SK-N-SH treated with all-trans-retinoic acid at 6 μM for 48 hours (cell line): ENCODE data around the gene SEMA6D.

ENCODE experiments used
- OSR1 ChIP-seq: fragments of 250-450 bp; sonication (Bioruptor Pico); IDR thresholded peaks from 2 replicates; pipeline ENCODE4 v1.8.0; 2022; ENCODE audit warnings: moderate library complexity, mild to moderate bottlenecking, inconsistent platforms
- PPARA ChIP-seq: fragments of 250-450 bp; sonication (Bioruptor Pico); IDR thresholded peaks from 2 replicates; pipeline ENCODE4 v1.5.0; 2020; ENCODE audit warnings: mild to moderate bottlenecking, borderline replicate concordance
- TCF4 ChIP-seq: fragments of 250-450 bp; sonication (Bioruptor Pico); IDR thresholded peaks from 2 replicates; pipeline ENCODE4 v1.8.0; 2021; ENCODE audit warnings: mild to moderate bottlenecking, moderate library complexity, borderline replicate concordance
- ZFP3 ChIP-seq: fragments of 250-450 bp; sonication (Bioruptor Pico); IDR thresholded peaks from 2 replicates; pipeline ENCODE4 v1.5.0; 2020; ENCODE audit warnings: mild to moderate bottlenecking, moderate library complexity
- ZFP30 ChIP-seq: fragments of 450-650 bp; formaldehyde crosslinking; IDR thresholded peaks from 2 replicates; pipeline ENCODE4 v1.5.0; 2022; ENCODE audit warnings: mild to moderate bottlenecking, moderate library complexity

- TF ChIP-seq OSR1 (CRISPR knock-in tag): no peak
- no peak for TF ChIP-seq ZFP3 (CRISPR knock-in tag)
- TF ChIP-seq ZFP30 (CRISPR knock-in tag): no peak
- no peak for TF ChIP-seq TCF4 (CRISPR knock-in tag)
- no peak for TF ChIP-seq PPARA
Measured at GRCh38 chr15:47753591-47753990, 36.3 kb downstream of the SEMA6D start.
